Measurements from ENCODE around the gene CRADD.

GRCh38 chr12:93856611-93857010 lies 179.4 kb downstream of the CRADD start:
- no peak for TF ChIP-seq CTCF (IDR thresholded peaks at IDR 0.05 in 8 of 11, conservative IDR thresholded peaks at IDR 0.05 in 3 of 11)
- no peak for TF ChIP-seq POLR2AphosphoS5 (IDR thresholded peaks at IDR 0.05)
- TF ChIP-seq POLR2A (IDR thresholded peaks at IDR 0.05), result no peak
